ENCODE results near the gene ATG3.

DNA sequence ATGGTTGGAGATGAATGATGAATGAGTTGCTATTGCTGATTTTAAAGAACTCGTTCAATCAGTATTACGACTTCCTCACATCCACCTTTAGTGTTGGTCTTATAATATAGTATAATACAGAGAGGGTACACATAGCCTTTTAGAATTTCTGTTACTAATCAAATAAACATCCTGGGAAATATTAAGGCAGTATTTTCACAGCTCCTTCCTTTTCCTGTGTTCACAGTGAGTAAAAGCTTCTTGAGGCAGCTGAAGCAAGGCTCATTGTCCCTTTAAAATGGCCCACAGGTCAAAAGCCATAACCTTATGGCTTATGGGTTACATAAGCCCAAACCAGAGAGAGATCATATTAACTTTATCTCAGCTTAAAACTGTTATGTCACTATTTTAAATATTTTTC lies 61.1 kb downstream of the ATG3 start:
- TF ChIP-seq, protein P1, sequence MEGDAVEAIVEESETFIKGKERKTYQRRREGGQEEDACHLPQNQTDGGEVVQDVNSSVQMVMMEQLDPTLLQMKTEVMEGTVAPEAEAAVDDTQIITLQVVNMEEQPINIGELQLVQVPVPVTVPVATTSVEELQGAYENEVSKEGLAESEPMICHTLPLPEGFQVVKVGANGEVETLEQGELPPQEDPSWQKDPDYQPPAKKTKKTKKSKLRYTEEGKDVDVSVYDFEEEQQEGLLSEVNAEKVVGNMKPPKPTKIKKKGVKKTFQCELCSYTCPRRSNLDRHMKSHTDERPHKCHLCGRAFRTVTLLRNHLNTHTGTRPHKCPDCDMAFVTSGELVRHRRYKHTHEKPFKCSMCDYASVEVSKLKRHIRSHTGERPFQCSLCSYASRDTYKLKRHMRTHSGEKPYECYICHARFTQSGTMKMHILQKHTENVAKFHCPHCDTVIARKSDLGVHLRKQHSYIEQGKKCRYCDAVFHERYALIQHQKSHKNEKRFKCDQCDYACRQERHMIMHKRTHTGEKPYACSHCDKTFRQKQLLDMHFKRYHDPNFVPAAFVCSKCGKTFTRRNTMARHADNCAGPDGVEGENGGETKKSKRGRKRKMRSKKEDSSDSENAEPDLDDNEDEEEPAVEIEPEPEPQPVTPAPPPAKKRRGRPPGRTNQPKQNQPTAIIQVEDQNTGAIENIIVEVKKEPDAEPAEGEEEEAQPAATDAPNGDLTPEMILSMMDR (IDR thresholded peaks at IDR 0.05 in 4 of 5, conservative IDR thresholded peaks at IDR 0.05 in 1 of 5) = no peak
- TF ChIP-seq POLR2A (IDR thresholded peaks at IDR 0.05) = no peak

Data from gastrocnemius medialis (tissue), 4 donors.